Epithelial cell of prostate (primary cell): ENCODE results near the gene HIVEP1.

ENCODE experiments used
- DNase-seq: peaks from one replicate; pipeline ENCODE4 v3.0.0-alpha.2; 2011; ENCODE audit warnings: low read depth, low spot score
- H3K27ac ChIP-seq: fragments of 450-650 bp; 2 replicates; pipeline ENCODE4 v1.5.1; 2017; ENCODE audit warnings: mild to moderate bottlenecking

HIVEP1 gene

GRCh38 chr6:12014027-12014872 is 2.1 kb downstream of the HIVEP1 start:
- H3K27ac ChIP-seq, result peak overlapping the region; percentile 97
- DNase-seq, result peak; percentile 79

- H3K27ac ChIP-seq, result peak overlapping the region; percentile 97
- no peak for DNase-seq
These were observed 2.7 kb downstream of the HIVEP1 start for GRCh38 chr6:12014873-12015149.

GRCh38 chr6:12017263-12017662 is 5.2 kb downstream of the HIVEP1 start:
- no peak overlapping the region for H3K27ac ChIP-seq
- no peak for DNase-seq

- DNase-seq, result no peak
- no peak overlapping the region for H3K27ac ChIP-seq
These were observed 5.8 kb downstream of the HIVEP1 start for GRCh38 chr6:12017876-12018401.

- DNase-seq, result no peak
- H3K27ac ChIP-seq, result no peak overlapping the region
These were observed 8.2 kb downstream of the HIVEP1 start for GRCh38 chr6:12020187-12020791.

GRCh38 chr6:12022481-12022880 is 10.4 kb downstream of the HIVEP1 start:
- DNase-seq, result no peak
- no peak overlapping the region for H3K27ac ChIP-seq

- no peak for DNase-seq
- no peak overlapping the region for H3K27ac ChIP-seq
These were observed 10.9 kb downstream of the HIVEP1 start for GRCh38 chr6:12022953-12023388.

GRCh38 chr6:12024216-12024615 is 12.1 kb downstream of the HIVEP1 start:
- peak overlapping the region; percentile 52 for H3K27ac ChIP-seq
- no peak for DNase-seq

GRCh38 chr6:12024699-12025434 is 12.8 kb downstream of the HIVEP1 start:
- H3K27ac ChIP-seq, result peak overlapping the region; percentile 52
- no peak for DNase-seq

- H3K27ac ChIP-seq, result no peak overlapping the region
- no peak for DNase-seq
These were observed 14.0 kb downstream of the HIVEP1 start for GRCh38 chr6:12026120-12026519.

GRCh38 chr6:12026833-12027232 is 14.7 kb downstream of the HIVEP1 start:
- no peak overlapping the region for H3K27ac ChIP-seq
- no peak for DNase-seq

- DNase-seq, result no peak
- H3K27ac ChIP-seq, result no peak overlapping the region
These were observed 16.1 kb downstream of the HIVEP1 start for GRCh38 chr6:12028213-12028612.

- no peak overlapping the region for H3K27ac ChIP-seq
- no peak for DNase-seq
These were observed 18.0 kb downstream of the HIVEP1 start for GRCh38 chr6:12029979-12030737.

GRCh38 chr6:12030993-12031550 is 19.0 kb downstream of the HIVEP1 start:
- DNase-seq, result no peak
- H3K27ac ChIP-seq, result no peak overlapping the region

GRCh38 chr6:12032783-12033573 is 20.9 kb downstream of the HIVEP1 start:
- H3K27ac ChIP-seq, result peak overlapping the region; percentile 57
- no peak for DNase-seq

- peak; percentile 58 for DNase-seq
- peak overlapping the region; percentile 57 for H3K27ac ChIP-seq
These were observed 21.7 kb downstream of the HIVEP1 start for GRCh38 chr6:12033770-12034169.

GRCh38 chr6:12034349-12034748 is 22.2 kb downstream of the HIVEP1 start:
- peak overlapping the region; percentile 57 for H3K27ac ChIP-seq
- DNase-seq, result no peak

GRCh38 chr6:12034837-12035236 is 22.7 kb downstream of the HIVEP1 start:
- peak overlapping the region; percentile 57 for H3K27ac ChIP-seq
- DNase-seq, result no peak

- no peak overlapping the region for H3K27ac ChIP-seq
- no peak for DNase-seq
These were observed 24.7 kb downstream of the HIVEP1 start for GRCh38 chr6:12036766-12037165.
